SJSA1 (cell line): ENCODE results near the gene SEMA7A. TPM values are rescaled to one million over a fixed set of nuclear protein-coding genes. Genes with fewer than 3 reads are reported as not detected.

Experiments
- total RNA-seq: library from RNA; depleted of rRNA; stranded (reverse); fragments of >200 nt; shearing (Covaris generic); gene quantifications from 2 replicates; pipeline ENCODE4 v1.2.3, GENCODE V29; 2014; rRNA removed

The SEMA7A gene
- total RNA-seq, 1 experiment from 2014 or later = 5.4 TPM

Other genes with a start within 250 kb of the SEMA7A start
- 0.18 TPM in 1 of 2 replicates, not detected in the other for gene STRA6, start 231.2 kb downstream of the SEMA7A start, total RNA-seq
- gene CCDC33, start 197.6 kb downstream of the SEMA7A start, total RNA-seq = not detected in 2 replicates
- gene CYP11A1, start 66.3 kb downstream of the SEMA7A start, total RNA-seq = 1.3 and 2.2 TPM in 2 replicates
- gene UBL7, start 27.2 kb upstream of the SEMA7A start, total RNA-seq = 32.8 and 54.5 TPM in 2 replicates
- 0.44 and 1.4 TPM in 2 replicates for gene ARID3B, start 107.3 kb upstream of the SEMA7A start, total RNA-seq
- gene CLK3, start 181.9 kb upstream of the SEMA7A start, total RNA-seq = 57.3 and 65.8 TPM in 2 replicates